Measurements from ENCODE around the gene PCCA.
"Not testable (repeated sequence)": the region's sequence is repeated elsewhere in the genome, so short reads cannot be mapped to it uniquely, and the experiment has no call there.

Gene PCCA

DNA sequence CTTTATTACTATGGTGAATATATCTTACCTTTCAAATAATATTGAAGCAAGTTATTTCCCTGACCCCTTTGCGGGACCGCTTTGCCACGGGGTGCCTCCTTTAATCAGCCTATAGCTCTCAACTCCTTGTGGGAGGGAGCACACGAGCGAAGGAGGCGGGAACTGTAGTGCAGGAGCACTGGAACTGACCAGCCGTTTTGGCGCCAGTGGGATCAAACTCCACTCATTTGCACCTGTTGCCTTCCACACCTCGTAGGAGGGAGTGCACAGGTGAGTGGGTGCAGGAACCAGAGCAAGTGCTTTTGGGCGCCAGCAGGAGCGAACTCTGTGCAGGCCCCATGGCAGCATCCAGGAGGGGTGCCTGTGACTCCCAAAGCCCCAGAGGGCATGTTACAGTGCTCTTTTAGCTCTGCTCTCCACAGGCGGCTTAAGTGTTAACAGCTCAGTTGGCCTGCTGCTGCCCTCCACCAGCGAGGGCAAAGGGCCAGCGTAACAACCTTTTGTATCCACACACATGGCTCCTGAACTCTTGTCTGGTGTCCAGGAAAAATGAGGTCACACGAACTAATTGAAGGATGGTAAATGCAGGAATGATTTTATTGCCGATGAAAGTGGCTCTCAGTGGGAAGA, 292.8 kb downstream of the PCCA start:
- DNase-seq: no peak

- DNase-seq: no peak
Measured at GRCh38 chr13:100382785-100383184, 293.9 kb downstream of the PCCA start.

- DNase-seq: no peak
Measured at GRCh38 chr13:100387416-100387815, 298.5 kb downstream of the PCCA start.

DNA sequence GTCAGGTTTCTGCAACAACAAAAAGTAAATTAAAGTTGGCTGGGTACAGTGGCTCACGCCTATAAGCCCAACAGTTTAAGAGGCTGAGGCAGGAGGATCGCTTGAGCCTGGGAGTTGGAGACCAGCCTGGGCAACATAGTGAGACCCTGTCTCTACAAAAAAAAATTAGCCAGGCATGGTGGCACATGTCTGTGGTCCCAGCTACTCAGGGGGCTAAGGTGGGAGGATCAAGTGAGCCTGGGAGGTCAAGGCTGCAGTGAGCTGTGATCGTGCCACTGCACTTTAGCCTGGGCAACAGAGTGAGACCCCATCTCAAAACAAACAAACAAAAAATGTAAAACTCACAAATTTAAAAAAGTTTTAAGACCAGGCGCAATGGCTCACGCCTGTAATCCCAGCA, 299.3 kb downstream of the PCCA start:
- not testable (repeated sequence) for DNase-seq

DNA sequence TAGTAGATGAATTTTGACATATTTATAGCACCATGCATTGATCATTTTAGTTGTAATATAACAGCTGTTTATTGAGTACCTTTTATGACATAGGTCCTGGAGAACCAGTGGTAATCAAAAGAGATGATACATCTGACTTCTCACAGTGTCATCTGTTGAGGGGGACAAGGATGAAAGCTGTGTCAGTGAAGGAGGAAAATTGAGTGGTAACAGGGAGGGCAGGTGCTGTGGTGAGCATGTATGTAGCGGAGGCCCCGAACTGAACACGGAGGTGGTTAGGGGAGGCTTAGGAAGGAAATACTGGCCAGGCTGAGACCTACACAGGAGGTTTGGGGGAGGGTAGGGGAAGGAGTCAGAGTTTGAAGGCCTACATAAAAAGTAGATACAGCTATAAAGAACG, 300.0 kb downstream of the PCCA start:
- no peak for DNase-seq

DNA sequence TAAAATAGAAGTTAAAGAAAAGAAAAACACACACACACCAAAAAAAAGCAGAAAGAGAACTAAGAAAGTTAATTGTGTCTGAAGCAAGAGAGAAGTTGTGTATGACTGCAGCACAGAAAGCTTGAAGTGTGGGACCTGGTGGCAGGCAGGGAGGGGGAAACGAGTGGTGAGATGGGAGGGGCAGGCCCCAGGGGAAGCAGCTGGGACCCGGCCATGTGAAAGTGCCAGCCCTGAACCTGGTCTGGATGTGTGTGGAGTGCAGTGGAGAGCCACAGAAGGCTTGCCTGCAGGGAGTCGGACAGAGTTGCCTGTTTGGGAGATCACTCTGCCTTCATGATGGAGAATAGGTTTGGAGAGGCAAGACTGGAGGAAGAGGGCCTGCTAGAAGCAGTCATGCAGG, 300.7 kb downstream of the PCCA start:
- DNase-seq: no peak

DNA sequence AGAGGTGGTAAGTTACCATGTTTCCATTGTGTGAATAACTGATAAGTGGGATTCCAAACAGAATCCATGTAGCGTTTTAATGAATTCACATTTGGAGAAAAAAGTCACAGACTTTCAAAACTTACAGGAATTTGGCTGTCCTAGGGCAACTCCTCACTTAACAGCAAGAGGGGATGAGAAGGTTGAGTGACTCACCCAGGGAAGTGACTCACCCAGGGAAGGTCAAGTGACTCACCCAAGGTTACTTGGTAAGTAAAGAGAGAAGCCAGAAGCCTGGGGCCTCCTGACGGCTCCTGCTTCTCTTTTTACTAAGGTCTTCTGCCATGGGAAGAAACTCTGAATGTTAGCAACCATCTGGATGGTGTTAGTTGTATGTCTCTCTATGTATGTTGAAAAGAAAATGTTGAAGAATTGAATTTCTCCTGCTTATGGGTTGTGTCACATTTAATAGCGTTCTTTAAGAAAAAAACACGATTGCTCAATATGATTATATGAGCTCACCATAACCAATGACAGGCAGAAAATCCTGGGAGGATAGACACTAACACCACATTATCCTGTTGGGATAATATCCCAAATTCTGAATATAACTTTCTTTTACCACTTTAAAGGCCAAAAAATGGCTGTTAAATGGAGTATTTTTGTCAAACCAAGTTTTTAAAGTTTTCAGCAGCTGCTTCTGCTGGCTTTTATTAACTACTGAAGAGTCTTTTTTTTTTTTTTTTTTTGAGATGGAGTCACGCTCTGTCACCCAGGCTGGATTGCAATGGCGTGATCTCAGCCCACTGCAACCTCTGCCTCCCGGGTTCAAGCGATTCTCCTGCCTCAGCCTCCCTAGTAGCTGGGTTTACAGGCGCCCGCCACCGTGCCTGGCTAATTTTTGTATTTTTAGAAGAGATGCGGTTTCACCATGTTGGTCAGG, 304.1 kb downstream of the PCCA start:
- DNase-seq: peak; percentile 58

- no peak for DNase-seq
Measured at GRCh38 chr13:100394005-100394695, 305.3 kb downstream of the PCCA start.

- no peak for DNase-seq
Measured at GRCh38 chr13:100395698-100396373, 306.9 kb downstream of the PCCA start.

DNA sequence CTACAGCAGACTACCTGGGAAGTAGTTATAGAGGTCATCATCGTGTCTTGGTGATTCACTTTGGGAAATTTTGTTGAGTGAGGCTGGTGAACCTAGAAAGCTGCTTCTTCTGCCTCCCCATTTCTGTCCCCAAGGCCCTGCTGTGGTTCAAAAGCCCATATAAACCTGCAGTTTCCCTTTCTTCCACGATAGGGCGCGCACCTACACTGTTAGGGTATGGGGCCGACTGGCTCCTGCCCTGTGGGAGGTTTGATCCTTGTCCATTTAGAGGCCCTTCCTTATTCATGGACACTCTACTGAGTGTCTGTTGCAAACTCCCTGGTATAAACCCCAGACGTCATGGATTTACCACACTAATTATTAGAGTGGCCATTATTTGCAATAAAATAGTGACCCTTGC, 307.9 kb downstream of the PCCA start:
- no peak for DNase-seq

DNA sequence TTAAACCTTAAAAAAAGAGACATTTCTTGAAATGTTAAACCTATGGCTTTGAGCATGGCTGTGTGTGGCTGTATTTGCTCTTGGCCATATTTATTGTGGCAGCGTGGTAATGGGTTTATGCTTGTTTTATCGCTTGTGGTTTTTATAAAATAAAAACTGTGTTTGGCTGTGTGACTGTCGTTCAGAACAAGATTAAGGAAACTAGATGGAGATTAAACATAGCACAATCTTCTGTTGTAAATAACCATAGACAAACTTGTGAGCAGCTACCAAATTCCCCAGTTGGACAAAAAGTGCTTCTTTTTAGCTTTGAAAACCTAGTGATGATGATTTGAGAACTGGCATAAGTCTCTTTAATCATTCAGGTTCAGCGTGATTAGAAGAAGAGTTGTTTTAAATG, 308.7 kb downstream of the PCCA start:
- DNase-seq: no peak

DNA sequence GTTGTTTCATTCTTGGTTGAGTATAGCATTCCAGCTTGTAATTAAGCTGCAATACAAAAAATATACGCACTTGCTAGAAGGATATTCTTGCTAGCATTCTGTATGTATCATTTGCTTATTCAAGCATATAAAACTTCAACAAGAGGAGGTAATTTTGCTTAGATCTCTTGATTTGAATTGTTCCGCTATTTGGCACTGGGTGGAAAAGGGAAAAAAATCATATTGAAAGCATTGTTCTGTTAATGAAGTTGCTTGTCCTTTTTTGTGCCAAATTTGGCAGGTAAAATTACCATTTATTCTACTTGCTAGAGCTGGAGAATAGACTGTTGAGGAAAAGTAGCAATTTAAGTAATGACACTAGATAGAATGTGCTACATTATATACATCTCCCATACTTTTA, 309.5 kb downstream of the PCCA start:
- no peak for DNase-seq

GRCh38 chr13:100399455-100399854, 310.6 kb downstream of the PCCA start:
- DNase-seq: no peak

- no peak for DNase-seq
Measured at GRCh38 chr13:100403675-100404074, 314.8 kb downstream of the PCCA start.

GRCh38 chr13:100409132-100409531, 320.2 kb downstream of the PCCA start:
- no peak for DNase-seq

DNA sequence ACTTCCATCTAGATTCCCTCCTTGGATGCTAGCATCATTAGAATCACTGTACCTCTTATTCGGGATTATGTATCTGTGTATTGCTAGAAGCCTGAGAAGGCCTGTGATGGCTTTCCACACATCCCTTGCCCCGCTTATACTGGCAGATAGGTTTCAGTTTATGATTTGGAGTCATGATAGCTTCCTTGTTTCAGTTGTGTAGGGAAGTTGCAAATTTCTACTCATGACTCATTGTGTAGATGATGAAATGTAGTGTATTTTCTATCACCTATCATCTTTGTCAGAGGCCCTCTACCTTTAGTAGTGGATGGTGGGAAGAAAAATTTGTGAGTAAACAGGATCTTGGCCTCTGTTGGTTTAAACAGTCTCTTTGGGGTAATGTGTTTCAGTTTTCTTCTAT, 334.5 kb downstream of the PCCA start:
- DNase-seq: no peak

DNA sequence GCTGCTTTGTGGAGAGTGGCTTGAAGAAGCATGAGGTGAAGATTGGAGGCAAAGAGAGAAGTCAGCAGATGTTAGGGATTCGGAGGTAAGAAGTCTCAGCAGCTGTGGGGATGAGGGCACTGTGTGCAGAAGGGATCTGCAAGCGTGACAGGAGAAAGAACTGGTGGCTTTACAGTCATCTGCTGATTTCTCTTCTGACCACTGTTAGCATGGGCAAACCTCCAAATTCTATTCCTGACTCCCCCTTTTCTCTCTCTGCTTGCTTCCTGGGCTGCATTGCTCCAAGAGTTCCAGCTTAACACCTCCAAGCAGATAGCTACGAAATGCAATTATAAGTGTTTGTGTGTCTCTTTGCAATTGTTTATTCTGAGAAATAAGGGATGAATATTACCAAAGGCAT, 340.1 kb downstream of the PCCA start:
- DNase-seq: no peak

GRCh38 chr13:100432611-100433010, 343.7 kb downstream of the PCCA start:
- DNase-seq: no peak

GRCh38 chr13:100433475-100433874, 344.6 kb downstream of the PCCA start:
- DNase-seq: no peak

DNA sequence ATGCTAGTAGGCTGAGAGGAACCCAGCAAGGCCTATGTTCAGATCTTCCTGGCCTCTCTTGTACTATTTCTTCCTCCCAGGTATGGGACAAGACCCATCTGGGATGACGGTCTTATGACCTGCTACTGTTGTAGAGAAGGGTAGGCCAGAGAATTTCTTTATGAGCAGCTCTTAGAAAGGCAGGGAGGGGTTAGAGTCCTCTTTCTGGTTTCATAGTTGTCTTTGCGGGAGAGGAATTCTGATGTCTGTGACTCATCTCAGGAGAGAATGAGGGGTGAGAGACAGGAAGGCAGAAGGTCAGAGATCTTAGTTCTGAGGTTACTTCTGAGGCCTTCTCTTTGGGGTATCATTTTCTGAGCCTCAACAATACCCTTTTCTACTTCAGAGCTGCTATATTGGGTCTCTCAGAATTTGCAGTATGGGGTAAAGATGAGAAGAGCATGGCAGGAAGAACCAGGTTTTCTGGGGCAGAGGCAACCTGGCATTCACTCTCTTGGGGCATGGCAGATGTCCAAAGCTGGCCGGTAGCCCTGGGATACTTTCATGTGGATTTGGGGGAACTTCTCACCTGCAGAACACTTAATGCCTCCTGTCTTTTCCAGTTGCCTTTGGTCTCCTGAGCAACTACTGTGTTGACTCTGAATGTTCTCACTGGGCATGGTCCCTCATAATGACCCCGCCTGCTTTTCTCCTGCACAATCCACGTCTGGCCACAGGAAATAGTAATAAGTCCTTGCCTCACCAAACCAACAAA, 345.3 kb downstream of the PCCA start:
- DNase-seq: no peak

- no peak for DNase-seq
Measured at GRCh38 chr13:100436099-100436498, 347.2 kb downstream of the PCCA start.

GRCh38 chr13:100438059-100438788, 349.3 kb downstream of the PCCA start:
- DNase-seq: no peak
